Ovary (tissue), 10 donors: Measurements from ENCODE around the gene SERPINA5. TPM values are rescaled to one million over a fixed set of nuclear protein-coding genes. Genes with fewer than 3 reads are reported as not detected.

Experiments used
- DNase-seq, 5 donors: peaks; one replicate each; pipeline ENCODE4 v3.0.0-alpha.2; 2019 to 2020
- H3K27ac ChIP-seq, 2 donors: fragments of 200-600 bp; one replicate each; pipeline versions ENCODE4 v1.5.1 to v1.8.0; 2019 to 2022
- H3K27me3 ChIP-seq: fragments of 200-600 bp; one replicate; pipeline ENCODE4 v1.8.0; 2022
- H3K36me3 ChIP-seq: fragments of 200-600 bp; sonication (generic); one replicate; pipeline ENCODE4 v1.5.1; 2019
- H3K4me1 ChIP-seq: one replicate; pipeline ENCODE4 v1.8.1; 2013; ENCODE audit warnings: mild to moderate bottlenecking, moderate library complexity; ENCODE audit not compliant: insufficient read depth
- H3K4me3 ChIP-seq: fragments of 200-600 bp; sonication (generic); one replicate; pipeline ENCODE4 v1.5.1; 2017
- H3K9me3 ChIP-seq, 2 donors: fragments of 200-600 bp in 1 of 2; sonication (generic) in 1 of 2; one replicate each; pipeline versions ENCODE4 v1.5.1 to v1.8.1; 2013 to 2019; ENCODE audit warnings: mild to moderate bottlenecking in 1 of 2, moderate library complexity in 1 of 2
- EP300 ChIP-seq: sonication (generic); formaldehyde crosslinking; IDR thresholded peaks from one replicate; pipeline ENCODE4 v1.6.1; 2017; ENCODE audit warnings: antibody characterized with exemption
- POLR2A ChIP-seq: fragments of 450-650 bp; IDR thresholded peaks from one replicate; pipeline ENCODE4 v1.6.1; 2017; ENCODE audit warnings: antibody characterized with exemption, mild to moderate bottlenecking, moderate library complexity
- WGBS, 3 donors: extraction: QIAGEN DNeasy Blood & Tissue Kit in 1 of 3; methylation state at CpG; one replicate each; pipeline versions ENCODE4 v1.1.5 to v1.1.7; 2013 to 2017; 5-methylcytosine and 5-hydroxymethylcytosine counted together
- intact Hi-C, 4 donors: fragments of 100-400 bp; cut with DNase I; formaldehyde crosslinking; loops; one replicate each; pipeline versions ENCODE4 v1.11.0 to v1.15.1; 2022 to 2023
- long read RNA-seq, 3 donors: library from polyadenylated mRNA in 2 of 3; unstranded in 2 of 3; transcript quantifications; one replicate each; pipeline ENCODE4 v2.0.0 and lab custom pipeline, GENCODE V29; 2021 to 2026
- polyA plus RNA-seq, 2 donors: library from polyadenylated mRNA; stranded (reverse); fragments of 200-250 nt in 1 of 2; fragments of 350-450 nt in 1 of 2; fragmentation: Illumina TruSeq in 1 of 2; extraction: RNeasy Lipid Tissue Mini Kit (QIAGEN cat#74804) in 1 of 2; gene quantifications; one replicate each; pipeline ENCODE4 v1.2.3, GENCODE V29; 2013 to 2014
- total RNA-seq, 7 donors: library from RNA; depleted of rRNA in 2 of 7; stranded (reverse); fragments of >200 nt in 2 of 7; fragmentation: NEBNext Ultra II Directional in 3 of 7; extraction: Animal tissue kit (Norgen Biotek cat#: 25700) in 3 of 7; gene quantifications; one replicate each; pipeline versions ENCODE4 v1.1.0 to v1.2.4, GENCODE V29; 2016 to 2023
- TF ChIP-seq, protein P1 (sequence below), 3 donors: fragments of 450-650 bp in 2 of 3; fragments of 200-600 bp in 1 of 3; IDR thresholded peaks; one replicate each; pipeline versions ENCODE4 v1.5.1 to v1.8.0; 2016 to 2022; ENCODE audit warnings: antibody characterized with exemption in 3 of 3, mild to moderate bottlenecking in 1 of 3
- donor health status: DM: no; HTN: no; CAD: no; lungs with moderate emphysema.
- donor health status: DM: no; HTN: no; CAD: no.
- donor health status: Bipolar disorder and iron deficiency.
- donor health status: DM: yes; HTN: yes; CAD: no.
- donor health status: DM: no; HTN: no; CAD: no.
- donor health status: DM: yes; HTN: yes; CAD: no.

SERPINA5 gene, protein sequence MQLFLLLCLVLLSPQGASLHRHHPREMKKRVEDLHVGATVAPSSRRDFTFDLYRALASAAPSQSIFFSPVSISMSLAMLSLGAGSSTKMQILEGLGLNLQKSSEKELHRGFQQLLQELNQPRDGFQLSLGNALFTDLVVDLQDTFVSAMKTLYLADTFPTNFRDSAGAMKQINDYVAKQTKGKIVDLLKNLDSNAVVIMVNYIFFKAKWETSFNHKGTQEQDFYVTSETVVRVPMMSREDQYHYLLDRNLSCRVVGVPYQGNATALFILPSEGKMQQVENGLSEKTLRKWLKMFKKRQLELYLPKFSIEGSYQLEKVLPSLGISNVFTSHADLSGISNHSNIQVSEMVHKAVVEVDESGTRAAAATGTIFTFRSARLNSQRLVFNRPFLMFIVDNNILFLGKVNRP
- 10 to 100 TPM in 6 of 7 donors, 1 to 10 TPM in 1; 8.3 to 66.2 (median 23.8) TPM for total RNA-seq
- polyA plus RNA-seq: 10 to 100 TPM; 21.5 to 27.9 TPM
- long read RNA-seq, donor 1, transcript SERPINA5-201 (6 exons, 2,337 nt): minor isoform, 19 of 166 reads
- long read RNA-seq, donor 1, transcript SERPINA5-208 (5 exons, 2,211 nt): major isoform, 105 of 166 reads
- long read RNA-seq, donor 1, partial matches to known transcripts: 33 of 166 reads
- long read RNA-seq, donor 1, other reads (novel, unspliced or antisense): 8 of 166 reads
- long read RNA-seq, donor 2: 0 reads
- long read RNA-seq, donor 3, transcript SERPINA5-201 (6 exons, 2,337 nt): minor isoform, 7 of 65 reads
- long read RNA-seq, donor 3, transcript SERPINA5-208 (5 exons, 2,211 nt): major isoform, 35 of 65 reads
- long read RNA-seq, donor 3, partial matches to known transcripts: 15 of 65 reads
- long read RNA-seq, donor 3, other reads (novel, unspliced or antisense): 4 of 65 reads

DNA sequence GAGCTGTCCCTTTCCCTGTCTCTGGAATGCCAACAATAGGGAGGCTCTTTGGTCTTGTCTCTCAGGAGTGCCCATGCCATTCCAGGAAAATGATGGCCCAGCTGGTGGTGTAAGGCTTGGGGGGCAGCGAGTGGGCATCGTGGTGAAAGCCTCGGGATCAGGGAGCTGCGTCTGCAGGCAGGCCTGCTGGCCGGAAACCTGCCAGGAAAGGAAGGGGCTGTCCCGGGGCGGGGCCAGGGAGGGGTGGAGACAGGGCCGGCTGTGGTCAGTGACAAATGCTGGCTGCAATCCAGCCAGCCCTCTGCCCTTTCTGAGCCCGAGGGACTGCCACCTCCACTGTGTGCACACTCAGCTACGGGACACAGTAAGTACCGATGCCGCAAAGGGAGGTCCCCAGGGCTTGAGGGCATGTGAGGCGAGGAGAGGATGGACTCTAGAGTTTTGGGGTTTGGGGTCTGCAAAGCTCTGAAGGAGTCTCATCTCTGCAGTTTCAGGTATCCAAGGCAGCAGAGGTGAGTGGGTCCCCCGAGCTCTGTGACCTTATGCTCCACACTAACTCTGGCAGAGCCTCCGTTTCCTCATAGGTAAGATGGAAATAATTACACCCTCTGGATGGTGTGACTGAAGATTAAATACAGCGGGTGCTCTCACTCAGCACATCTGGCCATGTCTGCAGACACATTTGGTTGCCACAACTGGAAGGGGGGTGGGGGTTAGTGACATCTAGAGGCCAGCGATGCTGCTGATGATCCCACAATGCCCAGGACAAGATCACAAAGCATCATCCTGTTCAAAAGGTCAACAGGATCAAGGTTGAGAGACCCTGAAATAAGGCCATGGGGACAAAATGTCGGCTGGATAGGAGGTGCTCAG, at the start of gene SERPINA5:
SERPINA5 (plus strand) TSS at position 300 of the 873 bp plus-strand sequence. CDS start 5,937 bp downstream, outside the sequence.
- TF ChIP-seq EP300: no peak
- no peak for TF ChIP-seq POLR2A
- TF ChIP-seq, protein P1, sequence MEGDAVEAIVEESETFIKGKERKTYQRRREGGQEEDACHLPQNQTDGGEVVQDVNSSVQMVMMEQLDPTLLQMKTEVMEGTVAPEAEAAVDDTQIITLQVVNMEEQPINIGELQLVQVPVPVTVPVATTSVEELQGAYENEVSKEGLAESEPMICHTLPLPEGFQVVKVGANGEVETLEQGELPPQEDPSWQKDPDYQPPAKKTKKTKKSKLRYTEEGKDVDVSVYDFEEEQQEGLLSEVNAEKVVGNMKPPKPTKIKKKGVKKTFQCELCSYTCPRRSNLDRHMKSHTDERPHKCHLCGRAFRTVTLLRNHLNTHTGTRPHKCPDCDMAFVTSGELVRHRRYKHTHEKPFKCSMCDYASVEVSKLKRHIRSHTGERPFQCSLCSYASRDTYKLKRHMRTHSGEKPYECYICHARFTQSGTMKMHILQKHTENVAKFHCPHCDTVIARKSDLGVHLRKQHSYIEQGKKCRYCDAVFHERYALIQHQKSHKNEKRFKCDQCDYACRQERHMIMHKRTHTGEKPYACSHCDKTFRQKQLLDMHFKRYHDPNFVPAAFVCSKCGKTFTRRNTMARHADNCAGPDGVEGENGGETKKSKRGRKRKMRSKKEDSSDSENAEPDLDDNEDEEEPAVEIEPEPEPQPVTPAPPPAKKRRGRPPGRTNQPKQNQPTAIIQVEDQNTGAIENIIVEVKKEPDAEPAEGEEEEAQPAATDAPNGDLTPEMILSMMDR (IDR thresholded peaks at IDR 0.05): no peak
- peak within 1 kb of the TSS in 1 of 2 donors; percentile 76 for H3K27ac ChIP-seq
- H3K4me3 ChIP-seq: no peak within 1 kb of the TSS
- H3K36me3 ChIP-seq: no peaks in the 10 kb centered on the region
- peak; percentile 58 to 77 (median 71) for DNase-seq
- WGBS, 3 donors: 30 to 58% (median 37%) methylated on average over 18 of the region's 18 CpGs
- intact Hi-C loops: no loop called here
- H3K4me1 ChIP-seq: peaks cover 22% of the 10 kb centered on the region
- no peaks in the 10 kb centered on the region for H3K27me3 ChIP-seq
- H3K9me3 ChIP-seq: no peaks in the 10 kb centered on the region

DNA sequence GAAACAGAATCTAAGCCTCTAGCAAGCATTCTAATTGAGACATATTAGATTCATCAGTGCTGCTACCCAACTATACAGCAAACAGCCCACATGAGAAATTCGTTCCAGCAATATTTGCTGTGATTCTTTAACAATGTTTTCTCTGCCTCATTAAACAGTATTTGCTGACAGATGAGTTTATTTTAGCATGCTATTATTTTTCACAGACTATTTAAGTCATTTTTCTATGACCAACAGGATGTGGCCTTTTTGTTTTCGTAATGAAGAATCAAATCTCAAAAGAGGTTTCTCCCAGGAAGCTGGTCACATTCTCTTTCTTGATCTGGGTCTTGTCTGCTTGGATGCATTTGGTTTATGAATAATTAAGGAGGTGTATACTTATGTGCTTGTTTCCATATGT, 48.8 kb upstream of the SERPINA5 start:
- Histone ChIP-seq H3K4me3 (no peak overlapping the region), H3K36me3 (no peaks in the 10 kb centered on the region), H3K27me3 (no peaks in the 10 kb centered on the region), H3K4me1 (no peaks in the 10 kb centered on the region), H3K9me3 (no peaks in the 10 kb centered on the region), H3K27ac (no peak overlapping the region)
- intact Hi-C loops: no loop called here
- DNase-seq: no peak
- TF ChIP-seq EP300: no peak
- TF ChIP-seq, protein P1 (IDR thresholded peaks at IDR 0.05): no peak
- no peak for TF ChIP-seq POLR2A
- 10 to 21% (median 18%) methylated on average over 2 of the region's 2 CpGs for WGBS, 3 donors

DNA sequence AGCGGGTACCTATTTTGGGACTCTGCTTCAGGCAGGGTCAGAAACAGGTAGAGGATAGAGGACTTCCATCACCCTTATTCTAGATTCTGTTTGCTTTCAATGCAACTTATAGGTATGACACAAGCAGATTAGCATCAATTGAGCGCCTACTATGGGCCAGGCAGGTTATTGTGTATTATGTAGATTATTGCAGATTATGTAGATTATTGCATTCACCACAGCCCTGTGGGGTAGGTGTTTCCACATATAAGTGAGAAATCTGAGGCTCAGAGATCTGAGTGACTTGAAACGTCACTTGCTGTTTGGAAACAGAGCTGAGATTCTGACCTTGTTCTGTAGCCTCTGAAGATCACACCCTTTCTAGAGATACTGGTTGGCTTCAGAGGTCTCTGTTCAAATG, 45.7 kb upstream of the SERPINA5 start:
- intact Hi-C loops: no loop called here
- Histone ChIP-seq H3K9me3 (no peaks in the 10 kb centered on the region), H3K27ac (no peak overlapping the region), H3K4me3 (no peak overlapping the region), H3K36me3 (no peaks in the 10 kb centered on the region), H3K27me3 (no peaks in the 10 kb centered on the region), H3K4me1 (peaks cover 2% of the 10 kb centered on the region)
- no peak for DNase-seq
- TF ChIP-seq, protein P1 (IDR thresholded peaks at IDR 0.05): no peak
- no peak for TF ChIP-seq EP300
- TF ChIP-seq POLR2A: no peak
- 73 to 79% (median 75%) methylated on average over 3 of the region's 3 CpGs for WGBS, 3 donors

DNA sequence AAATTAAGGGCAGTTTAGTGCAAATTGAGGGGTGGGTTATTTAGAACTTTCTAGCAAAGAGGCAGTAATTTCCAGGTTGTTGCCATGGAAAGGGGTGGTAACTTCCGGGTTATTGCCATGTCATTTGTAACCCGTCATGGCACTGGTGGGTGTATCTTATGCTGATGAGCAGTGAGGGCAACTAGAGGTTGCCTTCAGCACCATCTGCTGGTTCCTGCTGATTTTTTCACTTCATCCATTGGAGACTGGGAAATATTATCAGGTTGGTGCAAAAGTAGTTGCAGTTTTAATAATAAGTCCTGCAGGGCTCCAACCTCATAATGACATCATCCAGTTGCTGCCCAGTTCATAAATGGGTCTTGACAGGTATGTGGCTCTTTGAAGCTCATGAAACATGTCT, 44.4 kb upstream of the SERPINA5 start:
- H3K27me3 ChIP-seq: no peaks in the 10 kb centered on the region
- 38 to 41% (median 39%) methylated on average over 2 of the region's 2 CpGs for WGBS, 3 donors
- H3K27ac ChIP-seq: no peak overlapping the region
- peaks cover 2% of the 10 kb centered on the region for H3K4me1 ChIP-seq
- H3K36me3 ChIP-seq: no peaks in the 10 kb centered on the region
- intact Hi-C loops: no loop called here
- no peak for DNase-seq
- no peak overlapping the region for H3K4me3 ChIP-seq
- TF ChIP-seq POLR2A (no peak), EP300 (no peak)
- TF ChIP-seq, protein P1 (IDR thresholded peaks at IDR 0.05): no peak
- H3K9me3 ChIP-seq: no peaks in the 10 kb centered on the region
